Loucy (cell line): Measurements from ENCODE around the gene TARDBP.
A peak's percentile ranks its signal among the peaks of the same experiment; 100 is the strongest.

ENCODE experiments used
- H2AFZ ChIP-seq: fragments of 200-600 bp; sonication (generic); 2 replicates; pipeline ENCODE4 v1.6.0; 2016; ENCODE audit warnings: antibody characterized with exemption, mild to moderate bottlenecking, low read length, moderate library complexity
- H3F3A ChIP-seq: fragments of 200-600 bp; 2 replicates; pipeline ENCODE4 v1.6.0; 2016; ENCODE audit warnings: antibody characterized with exemption, low read depth, mild to moderate bottlenecking
- H3K27me3 ChIP-seq: fragments of 200-600 bp; sonication (generic); 2 replicates; pipeline ENCODE4 v1.6.1; 2014; ENCODE audit warnings: low read length, mild to moderate bottlenecking; ENCODE audit not compliant: insufficient read depth, poor library complexity, severe bottlenecking
- H3K36me3 ChIP-seq: fragments of 200-600 bp; sonication (generic); 2 replicates; pipeline ENCODE4 v1.6.1; 2016; ENCODE audit warnings: low read length; ENCODE audit not compliant: insufficient read depth
- H3K4me1 ChIP-seq: fragments of 200-600 bp; sonication (generic); 2 replicates; pipeline ENCODE4 v1.5.1; 2014; ENCODE audit warnings: low read length, mild to moderate bottlenecking; ENCODE audit not compliant: insufficient read depth, poor library complexity, severe bottlenecking
- H3K4me2 ChIP-seq: fragments of 200-600 bp; sonication (generic); 2 replicates; pipeline ENCODE4 v1.6.0; 2014; ENCODE audit warnings: antibody characterized with exemption, low read length, low read depth, mild to moderate bottlenecking; ENCODE audit not compliant: poor library complexity, severe bottlenecking
- H3K4me3 ChIP-seq: fragments of 200-600 bp; sonication (generic); 2 replicates; pipeline ENCODE4 v1.5.1; 2014; ENCODE audit warnings: low read length, mild to moderate bottlenecking, mixed read lengths; ENCODE audit not compliant: poor library complexity, severe bottlenecking
- H3K79me2 ChIP-seq: fragments of 200-600 bp; sonication (generic); 2 replicates; pipeline ENCODE4 v1.6.1; 2014; ENCODE audit warnings: low read length; ENCODE audit not compliant: insufficient read depth
- H3K9ac ChIP-seq: fragments of 200-600 bp; sonication (generic); 2 replicates; pipeline ENCODE4 v1.6.0; 2014; ENCODE audit warnings: mild to moderate bottlenecking, low read depth, low read length, moderate library complexity; ENCODE audit not compliant: poor library complexity, severe bottlenecking
- H3K9me2 ChIP-seq: fragments of 200-600 bp; sonication (generic); replicated peaks from 2 replicates; pipeline ENCODE4 v1.6.1; 2016; ENCODE audit warnings: low read depth, low read length, mixed read lengths
- H3K9me3 ChIP-seq: fragments of 200-600 bp; sonication (generic); 2 replicates; pipeline ENCODE4 v1.6.1; 2014; ENCODE audit warnings: mild to moderate bottlenecking, antibody characterized with exemption, low read length, low read depth; ENCODE audit not compliant: insufficient read depth
- H4K20me1 ChIP-seq: fragments of 200-600 bp; sonication (generic); 2 replicates; pipeline ENCODE4 v1.6.0; 2014; ENCODE audit warnings: antibody characterized with exemption, low read length, mild to moderate bottlenecking; ENCODE audit not compliant: insufficient read depth, poor library complexity, severe bottlenecking
- CTCF ChIP-seq: fragments of 200-600 bp; sonication (generic); conservative IDR thresholded peaks from 2 replicates; pipeline ENCODE4 v1.5.1; 2014; ENCODE audit warnings: mild to moderate bottlenecking, antibody characterized with exemption, low read length
- EZH2phosphoT487 ChIP-seq: fragments of 200-600 bp; IDR thresholded peaks from 2 replicates; pipeline ENCODE4 v1.6.1; 2018; ENCODE audit warnings: antibody characterized with exemption, mild to moderate bottlenecking, moderate library complexity, borderline replicate concordance

TARDBP gene

GRCh38 chr1:10968411-10968826 lies 44.0 kb upstream of the TARDBP start:
- Histone ChIP-seq H4K20me1 (no peaks in the 10 kb centered on the region), H3K9me2 (no peaks in the 10 kb centered on the region), H3K79me2 (no peaks in the 10 kb centered on the region), H3K9me3 (no peaks in the 10 kb centered on the region), H3K27me3 (no peaks in the 10 kb centered on the region), H3K4me3 (no peak overlapping the region), H3F3A (no peaks in the 10 kb centered on the region), H3K4me2 (no peak overlapping the region), H3K4me1 (no peaks in the 10 kb centered on the region), H3K36me3 (no peaks in the 10 kb centered on the region), H2AFZ (0 out of 2 replicates have a peak overlapping the region, but pooled peaks have one; percentile 53), H3K9ac (no peak overlapping the region)
- TF ChIP-seq EZH2phosphoT487 (no peak), CTCF (no peak)

GRCh38 chr1:10969267-10969970 lies 43.0 kb upstream of the TARDBP start:
- Histone ChIP-seq H3K36me3 (no peaks in the 10 kb centered on the region), H3K4me1 (no peaks in the 10 kb centered on the region), H3K9me3 (no peaks in the 10 kb centered on the region), H3F3A (no peaks in the 10 kb centered on the region), H4K20me1 (no peaks in the 10 kb centered on the region), H3K9me2 (no peaks in the 10 kb centered on the region), H3K27me3 (no peaks in the 10 kb centered on the region), H3K79me2 (no peaks in the 10 kb centered on the region), H3K9ac (no peak overlapping the region), H3K4me2 (no peak overlapping the region), H2AFZ (no peak overlapping the region), H3K4me3 (no peak overlapping the region)
- no peak for TF ChIP-seq CTCF
- no peak for TF ChIP-seq EZH2phosphoT487

- no peaks in the 10 kb centered on the region for H3K4me1 ChIP-seq
- H3K4me3 ChIP-seq = no peak overlapping the region
- no peak overlapping the region for H2AFZ ChIP-seq
- no peak for TF ChIP-seq CTCF
- no peak for TF ChIP-seq EZH2phosphoT487
- no peak overlapping the region for H3K4me2 ChIP-seq
- H3K36me3 ChIP-seq = no peaks in the 10 kb centered on the region
- H3K27me3 ChIP-seq = no peaks in the 10 kb centered on the region
- no peaks in the 10 kb centered on the region for H3F3A ChIP-seq
- no peaks in the 10 kb centered on the region for H3K79me2 ChIP-seq
- H3K9me2 ChIP-seq = no peaks in the 10 kb centered on the region
- H3K9me3 ChIP-seq = no peaks in the 10 kb centered on the region
- no peaks in the 10 kb centered on the region for H4K20me1 ChIP-seq
- H3K9ac ChIP-seq = no peak overlapping the region
Observed at GRCh38 chr1:10969971-10970332, 42.5 kb upstream of the TARDBP start.
